Esophagus (tissue), 2 donors: ENCODE results near the gene SH3BP5L. TPM values are rescaled to one million over a fixed set of nuclear protein-coding genes. Genes with fewer than 3 reads are reported as not detected.

ENCODE experiments used
- H3K27ac ChIP-seq, 2 donors: one replicate each; pipeline ENCODE4 v1.5.1; 2013; ENCODE audit warnings: low read depth in 2 of 2, mild to moderate bottlenecking in 2 of 2, inconsistent platforms in 1 of 2, low read length in 1 of 2, moderate library complexity in 1 of 2
- H3K27me3 ChIP-seq, 2 donors: one replicate each; pipeline ENCODE4 v1.6.1; 2013; ENCODE audit warnings: low read length in 2 of 2, control low read depth in 1 of 2, mild to moderate bottlenecking in 1 of 2; ENCODE audit not compliant: insufficient read depth in 2 of 2, control insufficient read depth in 1 of 2
- H3K36me3 ChIP-seq, 2 donors: one replicate each; pipeline ENCODE4 v1.6.1; 2013; ENCODE audit warnings: low read length in 1 of 2; ENCODE audit not compliant: control insufficient read depth in 2 of 2, insufficient read depth in 2 of 2
- H3K4me1 ChIP-seq, 2 donors: one replicate each; pipeline ENCODE4 v1.6.1; 2013; ENCODE audit warnings: low read length in 1 of 2; ENCODE audit not compliant: control insufficient read depth in 2 of 2, insufficient read depth in 2 of 2
- H3K4me3 ChIP-seq, 2 donors: one replicate each; pipeline ENCODE4 v1.5.1; 2013; ENCODE audit warnings: low read length in 2 of 2, mild to moderate bottlenecking in 2 of 2, low read depth in 1 of 2, moderate library complexity in 1 of 2
- H3K9me3 ChIP-seq, 2 donors: one replicate each; pipeline ENCODE4 v1.6.1; 2013; ENCODE audit warnings: mild to moderate bottlenecking in 2 of 2, low read depth in 1 of 2, low read length in 1 of 2, moderate library complexity in 1 of 2; ENCODE audit not compliant: control insufficient read depth in 2 of 2, insufficient read depth in 1 of 2
- WGBS, 2 donors: extraction: QIAGEN DNeasy Blood & Tissue Kit; methylation state at CpG; one replicate each; pipeline ENCODE4 v1.1.7; 2013; 5-methylcytosine and 5-hydroxymethylcytosine counted together
- polyA plus RNA-seq, 2 donors: library from polyadenylated mRNA; stranded (reverse); fragments of 200-250 nt; gene quantifications; one replicate each; pipeline ENCODE4 v1.2.3, GENCODE V29; 2013
- donor health status: healthy with polysubstance abuse.
- donor health status: Bipolar disorder and iron deficiency.

Gene SH3BP5L
- polyA plus RNA-seq, 2 donors, result 18.2 to 34.3 TPM

- Histone ChIP-seq H3K27me3 (no peaks in the 10 kb centered on the region), H3K36me3 (no peaks in the 10 kb centered on the region), H3K4me1 (no peaks in the 10 kb centered on the region), H3K27ac (no peak overlapping the region), H3K9me3 (peaks cover 5 to 8% of the 10 kb centered on the region in 2 donors), H3K4me3 (no peak overlapping the region)
- WGBS, 2 donors, result 56 to 78% methylated on average over 4 of the region's 4 CpGs
These were observed 50.3 kb downstream of the SH3BP5L start for GRCh38 chr1:248775441-248775840.

Other genes starting within 250 kb of the SH3BP5L start
- not detected for gene OR2T10, start 228.2 kb downstream of the SH3BP5L start, polyA plus RNA-seq
- gene OR2T11, start 190.8 kb downstream of the SH3BP5L start, polyA plus RNA-seq, result not detected
- gene OR2T35, start 180.6 kb downstream of the SH3BP5L start, polyA plus RNA-seq, result not detected
- gene OR2T27, start 170.4 kb downstream of the SH3BP5L start, polyA plus RNA-seq, result not detected
- gene OR14I1, start 123.1 kb downstream of the SH3BP5L start, polyA plus RNA-seq, result not detected
- gene LYPD8, start 70.2 kb downstream of the SH3BP5L start, polyA plus RNA-seq, result not detected
- gene ZNF672, start 12.3 kb upstream of the SH3BP5L start, polyA plus RNA-seq, result 10 to 100 TPM; 11.6 to 15.8 TPM
- 100 to 1,000 TPM in 1 of 2 donors, 10 to 100 TPM in 1; 36.3 to 120 TPM for gene ZNF692, start 33.2 kb upstream of the SH3BP5L start, polyA plus RNA-seq
- 1 to 10 TPM; 3.8 to 7.2 TPM for gene PGBD2, start 80.3 kb upstream of the SH3BP5L start, polyA plus RNA-seq